ENCODE results near the gene ERBB2. TPM values are rescaled to one million over a fixed set of nuclear protein-coding genes. Genes with fewer than 3 reads are reported as not detected.
A peak's percentile ranks its signal among the peaks of the same experiment; 100 is the strongest.

ERBB2 gene
- total RNA-seq, 4 donors from 2014 or later: 144 to 192 (median 173) TPM

GRCh38 chr17:39666231-39666600 is 33.6 kb upstream of the ERBB2 start:
- H3K9me3 ChIP-seq: no peaks in the 10 kb centered on the region
- TF ChIP-seq POLR2AphosphoS5 (IDR thresholded peaks at IDR 0.05): no peak
- no peak for TF ChIP-seq POLR2A (IDR thresholded peaks at IDR 0.05)
- TF ChIP-seq, protein P1, sequence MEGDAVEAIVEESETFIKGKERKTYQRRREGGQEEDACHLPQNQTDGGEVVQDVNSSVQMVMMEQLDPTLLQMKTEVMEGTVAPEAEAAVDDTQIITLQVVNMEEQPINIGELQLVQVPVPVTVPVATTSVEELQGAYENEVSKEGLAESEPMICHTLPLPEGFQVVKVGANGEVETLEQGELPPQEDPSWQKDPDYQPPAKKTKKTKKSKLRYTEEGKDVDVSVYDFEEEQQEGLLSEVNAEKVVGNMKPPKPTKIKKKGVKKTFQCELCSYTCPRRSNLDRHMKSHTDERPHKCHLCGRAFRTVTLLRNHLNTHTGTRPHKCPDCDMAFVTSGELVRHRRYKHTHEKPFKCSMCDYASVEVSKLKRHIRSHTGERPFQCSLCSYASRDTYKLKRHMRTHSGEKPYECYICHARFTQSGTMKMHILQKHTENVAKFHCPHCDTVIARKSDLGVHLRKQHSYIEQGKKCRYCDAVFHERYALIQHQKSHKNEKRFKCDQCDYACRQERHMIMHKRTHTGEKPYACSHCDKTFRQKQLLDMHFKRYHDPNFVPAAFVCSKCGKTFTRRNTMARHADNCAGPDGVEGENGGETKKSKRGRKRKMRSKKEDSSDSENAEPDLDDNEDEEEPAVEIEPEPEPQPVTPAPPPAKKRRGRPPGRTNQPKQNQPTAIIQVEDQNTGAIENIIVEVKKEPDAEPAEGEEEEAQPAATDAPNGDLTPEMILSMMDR (IDR thresholded peaks at IDR 0.05): no peak
- peaks cover 10% of the 10 kb centered on the region for H3K36me3 ChIP-seq
- no peak overlapping the region for H3K4me3 ChIP-seq
- peaks cover 54% of the 10 kb centered on the region for H3K27me3 ChIP-seq
- 59% methylated on average over 2 of the region's 2 CpGs for WGBS
- H3K27ac ChIP-seq: no peak overlapping the region
- no peak for DNase-seq (ENCODE audit: low spot score in 2 of 2)
- H3K4me1 ChIP-seq: peaks cover 72% of the 10 kb centered on the region

DNA sequence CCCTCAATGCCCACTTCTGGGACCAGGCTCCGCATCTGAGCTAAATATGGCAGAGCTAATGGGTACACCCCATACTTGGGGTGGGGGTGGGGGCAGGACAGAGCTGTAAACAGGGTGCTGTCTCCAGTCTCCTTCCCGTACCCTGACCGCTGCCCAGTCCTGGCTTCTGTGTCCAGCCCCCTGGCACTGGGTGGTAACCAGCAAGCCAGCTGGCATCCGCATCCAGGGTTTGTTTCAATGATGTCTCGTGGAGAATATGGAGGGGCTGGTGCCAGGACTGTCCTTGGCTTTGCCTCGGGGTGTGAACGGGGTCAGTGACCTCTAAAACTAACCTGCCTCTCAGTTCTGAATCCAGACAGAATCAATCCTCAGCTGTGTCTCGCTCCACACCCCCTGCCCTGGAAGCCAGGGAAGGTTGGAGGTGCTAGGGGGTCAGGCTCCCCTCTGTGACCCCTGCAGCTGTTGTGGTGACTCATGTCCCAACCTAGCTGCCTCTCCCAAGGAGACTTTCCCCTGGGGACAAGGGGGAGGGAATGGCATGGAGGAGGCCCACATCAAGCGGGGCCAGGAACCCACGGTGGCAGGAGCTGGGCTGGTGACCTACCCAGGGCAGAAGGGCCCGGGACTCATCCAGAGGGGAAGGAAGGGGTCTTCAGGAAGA is 33.1 kb upstream of the ERBB2 start:
- Histone ChIP-seq H3K27ac (peak overlapping the region; percentile 47), H3K27me3 (peaks cover 54% of the 10 kb centered on the region), H3K36me3 (peaks cover 10% of the 10 kb centered on the region), H3K9me3 (no peaks in the 10 kb centered on the region), H3K4me3 (peak overlapping the region; percentile 46), H3K4me1 (peaks cover 74% of the 10 kb centered on the region)
- TF ChIP-seq POLR2A (IDR thresholded peaks at IDR 0.05): no peak
- TF ChIP-seq POLR2AphosphoS5 (IDR thresholded peaks at IDR 0.05): no peak
- TF ChIP-seq, protein P1 (IDR thresholded peaks at IDR 0.05): no peak
- 45% methylated on average over 8 of the region's 11 CpGs for WGBS
- no peak for DNase-seq (ENCODE audit: low spot score in 2 of 2)

DNA sequence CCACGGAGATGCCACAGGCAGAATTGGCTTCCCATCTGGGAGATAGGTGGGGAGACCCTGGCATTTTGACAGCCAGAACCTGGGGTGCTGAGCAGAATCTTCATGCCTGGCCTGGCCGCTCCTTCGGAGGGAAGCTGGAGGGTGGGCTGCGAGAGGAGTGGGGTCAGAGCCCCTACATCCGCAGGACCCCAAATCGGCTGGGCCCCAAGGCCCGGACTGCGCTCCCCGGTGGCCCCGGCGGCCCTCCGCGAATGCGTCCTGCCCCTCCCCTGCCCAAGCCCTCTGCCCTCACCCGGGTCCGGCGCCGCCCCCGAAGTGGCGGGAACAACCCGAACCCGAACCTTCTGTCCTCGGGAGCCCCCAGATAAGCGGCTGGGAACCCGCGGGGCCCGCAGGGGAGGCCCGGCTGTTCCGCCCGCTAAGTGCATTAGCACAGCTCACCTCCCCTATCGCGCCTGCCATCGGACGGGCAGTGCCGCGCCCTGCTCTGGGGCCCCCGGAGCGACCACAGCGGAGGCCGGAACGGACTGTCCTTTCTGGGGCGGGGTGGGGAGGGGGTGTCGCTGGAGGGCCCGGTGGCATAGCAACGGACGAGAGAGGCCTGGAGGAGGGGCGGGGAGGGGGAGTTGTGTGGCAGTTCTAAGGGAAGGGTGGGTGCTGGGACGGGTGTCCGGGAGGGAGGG is 32.5 kb upstream of the ERBB2 start:
- Histone ChIP-seq H3K27me3 (peaks cover 54% of the 10 kb centered on the region), H3K4me3 (peak overlapping the region; percentile 46), H3K9me3 (no peaks in the 10 kb centered on the region), H3K36me3 (peaks cover 8% of the 10 kb centered on the region), H3K27ac (peak overlapping the region; percentile 47), H3K4me1 (peaks cover 73% of the 10 kb centered on the region)
- no peak for TF ChIP-seq POLR2A (IDR thresholded peaks at IDR 0.05)
- TF ChIP-seq, protein P1 (IDR thresholded peaks at IDR 0.05): no peak
- no peak for TF ChIP-seq POLR2AphosphoS5 (IDR thresholded peaks at IDR 0.05)
- TF ChIP-seq EP300 (IDR thresholded peaks at IDR 0.05): no peak
- WGBS: 9% methylated on average over 8 of the region's 49 CpGs
- DNase-seq (ENCODE audit: low spot score in 2 of 2): no peak

DNA sequence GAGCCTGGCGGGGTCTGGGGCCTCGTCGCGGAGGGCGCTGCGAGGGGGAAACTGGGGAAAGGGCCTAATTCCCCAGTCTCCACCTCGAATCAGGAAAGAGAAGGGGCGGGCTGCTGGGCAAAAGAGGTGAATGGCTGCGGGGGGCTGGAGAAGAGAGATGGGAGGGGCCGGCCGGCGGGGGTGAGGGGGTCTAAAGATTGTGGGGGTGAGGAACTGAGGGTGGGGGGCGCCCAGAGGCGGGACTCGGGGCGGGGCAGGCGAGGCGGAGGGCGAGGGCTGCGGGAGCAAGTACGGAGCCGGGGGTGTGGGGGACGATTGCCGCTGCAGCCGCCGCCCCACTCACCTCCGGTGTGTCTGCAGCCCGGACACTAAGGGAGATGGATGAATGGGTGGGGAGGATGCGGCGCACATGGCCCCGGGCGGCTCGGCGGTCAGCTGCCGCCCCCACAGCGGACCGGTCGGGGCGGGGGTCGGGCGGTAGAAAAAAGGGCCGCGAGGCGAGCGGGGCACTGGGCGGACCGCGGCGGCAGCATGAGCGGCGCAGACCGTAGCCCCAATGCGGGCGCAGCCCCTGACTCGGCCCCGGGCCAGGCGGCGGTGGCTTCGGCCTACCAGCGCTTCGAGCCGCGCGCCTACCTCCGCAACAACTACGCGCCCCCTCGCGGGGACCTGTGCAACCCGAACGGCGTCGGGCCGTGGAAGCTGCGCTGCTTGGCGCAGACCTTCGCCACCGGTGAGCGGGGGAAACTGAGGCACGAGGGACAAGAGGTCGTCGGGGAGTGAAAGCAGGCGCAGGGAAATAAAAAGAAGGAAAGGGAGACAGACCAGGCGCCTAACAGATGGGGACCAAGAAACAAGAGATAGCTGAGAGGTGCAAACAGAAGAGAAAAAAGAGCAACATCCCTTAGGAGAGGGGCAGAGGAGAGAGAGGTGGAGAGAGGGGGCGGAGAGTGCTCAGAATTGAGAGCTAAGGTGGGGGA is 31.6 kb upstream of the ERBB2 start, which contains the start of gene PNMT:
Gene PNMT (plus strand): TSS at position 509 of the 980 bp plus-strand sequence. CDS start 23 bp downstream, at position 532.
- H3K4me1 ChIP-seq: peaks cover 66% of the 10 kb centered on the region
- 3% methylated on average over 48 of the region's 85 CpGs for WGBS
- no peaks in the 10 kb centered on the region for H3K9me3 ChIP-seq
- TF ChIP-seq POLR2A (IDR thresholded peaks at IDR 0.05): no peak
- no peak for TF ChIP-seq EP300 (IDR thresholded peaks at IDR 0.05)
- TF ChIP-seq, protein P1 (IDR thresholded peaks at IDR 0.05): peak; percentile 23 to 66
- peaks cover under 1% of the 10 kb centered on the region for H3K36me3 ChIP-seq
- H3K27ac ChIP-seq: peak within 1 kb of the TSS; percentile 47
- H3K27me3 ChIP-seq: peaks cover 54% of the 10 kb centered on the region
- DNase-seq (ENCODE audit: low spot score in 2 of 2): no peak
- peak within 1 kb of the TSS; percentile 46 for H3K4me3 ChIP-seq

All from suprapubic skin (tissue), 4 donors.